Right lobe of liver (tissue), 6 donors: ENCODE measurements around the gene TMEM79. TPM values are rescaled to one million over a fixed set of nuclear protein-coding genes. Genes with fewer than 3 reads are reported as not detected.
A peak's percentile ranks its signal among the peaks of the same experiment; 100 is the strongest.

Source experiments
- ATAC-seq, 4 donors: fragments of 200-7000 bp; cut with Tn5 transposase; one replicate each; pipeline ENCODE4 v1.9.1; 2020; ENCODE audit warnings: mild to moderate bottlenecking in 4 of 4, moderate library complexity in 4 of 4
- DNase-seq, 3 donors: peaks; one replicate each; pipeline ENCODE4 v3.0.0-alpha.2; 2020
- H3K27ac ChIP-seq, 3 donors: fragments of 200-600 bp; one replicate each; pipeline ENCODE4 v1.8.0; 2022
- H3K27me3 ChIP-seq, 2 donors: fragments of 200-600 bp; one replicate each; pipeline ENCODE4 v1.8.0; 2022
- H3K36me3 ChIP-seq, 4 donors: fragments of 200-600 bp; sonication (generic) in 1 of 4; one replicate each; pipeline versions ENCODE4 v1.5.1 to v1.8.0; 2017 to 2022; ENCODE audit warnings: control low read depth in 1 of 4
- H3K4me1 ChIP-seq, 4 donors: fragments of 200-600 bp; sonication (generic) in 1 of 4; one replicate each; pipeline versions ENCODE4 v1.5.1 to v1.8.0; 2017 to 2022; ENCODE audit warnings: control low read depth in 1 of 4
- H3K4me3 ChIP-seq, 3 donors: fragments of 200-600 bp; one replicate each; pipeline ENCODE4 v1.8.0; 2022
- H3K9me3 ChIP-seq, 4 donors: fragments of 200-600 bp; sonication (generic) in 1 of 4; one replicate each; pipeline versions ENCODE4 v1.5.1 to v1.8.0; 2017 to 2022; ENCODE audit warnings: control low read depth in 1 of 4
- POLR2A ChIP-seq: fragments of 450-650 bp; IDR thresholded peaks from one replicate; pipeline ENCODE4 v1.6.1; 2017; ENCODE audit warnings: antibody characterized with exemption, mild to moderate bottlenecking
- WGBS: methylation state at CpG from one replicate; pipeline ENCODE4 v1.1.6; 2018; ENCODE audit warnings: low coverage, low lambda C conversion rate; ENCODE audit not compliant: insufficient coverage; ENCODE audit errors: missing lambda C conversion rate; 5-methylcytosine and 5-hydroxymethylcytosine counted together
- intact Hi-C, 2 donors: fragments of 100-400 bp; cut with DNase I; formaldehyde crosslinking; loops; one replicate each; pipeline versions ENCODE4 v1.11.2 to v1.14.1; 2022
- total RNA-seq, 6 experiments: library from RNA; depleted of rRNA in 2 of 6; stranded (reverse); fragments of >200 nt in 2 of 6; fragmentation: NEBNext Ultra II Directional in 3 of 6; extraction: Animal tissue kit (Norgen Biotek cat#: 25700) in 3 of 6; gene quantifications; one replicate each; pipeline versions ENCODE4 v1.1.0 to v1.2.4, GENCODE V29; 2016 to 2023
- TF ChIP-seq, protein P1 (sequence below), 4 donors: fragments of 200-600 bp in 3 of 4; fragments of 450-650 bp in 1 of 4; IDR thresholded peaks; one replicate each; pipeline versions ENCODE4 v1.5.1 to v1.8.0; 2016 to 2022; ENCODE audit warnings: antibody characterized with exemption in 4 of 4, mild to moderate bottlenecking in 2 of 4
- donor health status: DM: no; HTN: yes; CAD: no.
- donor health status: DM: no; HTN: no; CAD: no.
- donor health status: DM: no; HTN: no; CAD: no.
- donor health status: DM: no; HTN: yes; CAD: no.
- donor health status: DM: no; HTN: yes; CAD: no.

Gene TMEM79
- total RNA-seq, 6 experiments from 2014 or later, result 0.55 to 2.1 (median 1.5) TPM

DNA sequence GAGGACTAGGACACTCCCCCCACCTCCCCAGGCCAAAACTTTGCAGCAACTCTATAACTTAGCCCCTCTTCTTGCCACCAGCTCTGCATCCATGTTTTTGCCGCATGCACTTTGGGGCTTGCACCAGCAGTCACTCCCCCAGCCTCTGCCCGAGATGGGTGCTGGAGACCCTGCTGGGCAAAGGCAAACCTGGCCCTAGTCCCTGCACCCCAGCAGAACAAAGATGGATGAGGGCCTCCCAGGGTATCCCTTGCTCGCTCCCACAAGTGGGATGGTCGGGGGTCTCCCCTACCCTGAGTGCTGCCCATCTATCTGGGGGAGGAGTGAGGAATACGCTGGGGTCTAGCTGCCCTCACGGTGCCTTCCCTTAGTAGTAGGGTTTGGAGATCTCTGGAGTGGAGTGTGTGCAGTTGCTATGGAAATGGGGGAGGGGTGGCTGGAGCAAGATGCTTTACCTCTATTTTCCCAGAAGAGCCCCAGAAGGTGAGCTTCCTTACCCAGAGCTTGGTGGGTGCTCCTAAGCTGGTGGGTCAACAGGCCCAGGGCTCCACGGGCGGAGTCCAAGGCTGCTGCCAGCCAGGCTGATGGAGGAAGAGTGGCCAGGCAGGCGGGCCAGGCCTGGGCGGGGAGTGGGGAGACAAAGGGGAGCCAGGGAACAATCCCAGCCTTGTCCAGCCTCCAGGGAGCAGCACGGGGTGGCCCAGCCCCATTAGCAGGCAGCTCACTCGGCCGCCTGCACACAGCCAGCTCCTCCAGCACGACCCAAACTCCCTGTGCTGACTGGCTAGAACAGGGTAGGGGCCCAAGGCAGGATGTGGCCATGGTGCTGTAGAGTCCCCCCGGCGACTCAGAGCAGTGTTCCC, 36.4 kb upstream of the TMEM79 start, which contains the start of gene PAQR6:
TSS of gene PAQR6 (minus strand) at position 597 of the 863 bp plus-strand sequence. CDS start 1,325 bp downstream, outside the sequence.
- DNase-seq (no peak), ATAC-seq (peak; percentile 2 to 20 (median 9))
- intact Hi-C loops, result loop anchor here in 1 of 2 donors (10.0 kb wide), 1 partner anchor 113 kb away; no protein-coding TSS in a partner anchor
- Histone ChIP-seq H3K27ac (no peak within 1 kb of the TSS), H3K27me3 (no peaks in the 10 kb centered on the region), H3K9me3 (no peaks in the 10 kb centered on the region), H3K4me3 (no peak within 1 kb of the TSS), H3K36me3 (peaks cover 7 to 35% (median 17%) of the 10 kb centered on the region in 4 donors), H3K4me1 (peaks cover 0 to 10% (median 0%) of the 10 kb centered on the region in 4 donors)
- 57% methylated on average over 5 of the region's 16 CpGs for WGBS
- no peak for TF ChIP-seq POLR2A
- TF ChIP-seq, protein P1, sequence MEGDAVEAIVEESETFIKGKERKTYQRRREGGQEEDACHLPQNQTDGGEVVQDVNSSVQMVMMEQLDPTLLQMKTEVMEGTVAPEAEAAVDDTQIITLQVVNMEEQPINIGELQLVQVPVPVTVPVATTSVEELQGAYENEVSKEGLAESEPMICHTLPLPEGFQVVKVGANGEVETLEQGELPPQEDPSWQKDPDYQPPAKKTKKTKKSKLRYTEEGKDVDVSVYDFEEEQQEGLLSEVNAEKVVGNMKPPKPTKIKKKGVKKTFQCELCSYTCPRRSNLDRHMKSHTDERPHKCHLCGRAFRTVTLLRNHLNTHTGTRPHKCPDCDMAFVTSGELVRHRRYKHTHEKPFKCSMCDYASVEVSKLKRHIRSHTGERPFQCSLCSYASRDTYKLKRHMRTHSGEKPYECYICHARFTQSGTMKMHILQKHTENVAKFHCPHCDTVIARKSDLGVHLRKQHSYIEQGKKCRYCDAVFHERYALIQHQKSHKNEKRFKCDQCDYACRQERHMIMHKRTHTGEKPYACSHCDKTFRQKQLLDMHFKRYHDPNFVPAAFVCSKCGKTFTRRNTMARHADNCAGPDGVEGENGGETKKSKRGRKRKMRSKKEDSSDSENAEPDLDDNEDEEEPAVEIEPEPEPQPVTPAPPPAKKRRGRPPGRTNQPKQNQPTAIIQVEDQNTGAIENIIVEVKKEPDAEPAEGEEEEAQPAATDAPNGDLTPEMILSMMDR (IDR thresholded peaks at IDR 0.05), result no peak

DNA sequence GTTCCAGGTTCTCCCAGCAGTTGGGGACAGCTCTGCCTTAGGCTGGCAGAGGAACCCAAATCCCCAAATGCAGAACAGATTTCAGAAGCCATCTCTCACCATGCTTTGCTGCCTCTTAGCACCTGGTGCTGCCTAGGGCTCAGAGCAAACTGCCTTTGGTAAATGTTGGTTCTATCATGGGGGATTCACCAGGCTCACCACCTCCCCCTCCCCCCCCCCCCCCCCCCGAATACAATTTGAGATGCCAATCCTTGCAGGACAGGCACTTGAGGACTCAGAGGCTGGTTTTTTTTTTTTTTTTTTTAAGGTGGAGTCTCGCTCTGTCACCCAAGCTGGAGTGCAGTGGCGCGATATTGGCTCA, 35.8 kb upstream of the TMEM79 start:
- no peak for TF ChIP-seq POLR2A
- TF ChIP-seq, protein P1 (IDR thresholded peaks at IDR 0.05), result no peak
- Histone ChIP-seq H3K36me3 (peaks cover 10 to 41% (median 20%) of the 10 kb centered on the region in 4 donors), H3K9me3 (no peaks in the 10 kb centered on the region), H3K27me3 (no peaks in the 10 kb centered on the region), H3K4me1 (peaks cover 0 to 10% (median 0%) of the 10 kb centered on the region in 4 donors), H3K4me3 (no peak overlapping the region), H3K27ac (no peak overlapping the region)
- intact Hi-C loops, result loop anchor here in 1 of 2 donors (10.0 kb wide), 1 partner anchor 114 kb away; no protein-coding TSS in a partner anchor
- 13% methylated on average over 1 of the region's 4 CpGs for WGBS
- ATAC-seq, result no peak
- no peak for DNase-seq

DNA sequence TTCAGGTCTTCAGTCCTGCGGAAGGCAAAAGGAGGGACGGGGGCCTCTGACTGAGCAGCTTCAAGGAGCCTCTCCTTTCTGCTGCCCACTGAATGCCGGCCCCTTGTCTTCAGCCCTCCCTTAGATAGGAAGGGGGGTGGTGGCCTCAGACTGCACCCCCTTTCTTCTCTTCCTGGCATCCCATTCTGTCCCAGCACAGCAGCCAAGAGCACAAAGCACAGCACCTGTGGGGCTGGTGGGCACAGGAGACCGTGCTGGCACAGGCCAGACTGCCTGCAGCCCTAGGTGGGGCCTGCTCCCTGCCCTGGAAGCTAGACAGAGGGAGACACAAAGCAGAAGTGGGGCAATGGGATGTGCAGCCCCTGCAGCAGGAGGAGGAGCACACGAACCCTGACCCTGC, 34.5 kb upstream of the TMEM79 start:
- no peak overlapping the region for H3K4me3 ChIP-seq
- 100% methylated on average over 1 of the region's 5 CpGs for WGBS
- no peak for ATAC-seq
- H3K36me3 ChIP-seq, result peaks cover 10 to 53% (median 25%) of the 10 kb centered on the region in 4 donors
- DNase-seq, result no peak
- no peaks in the 10 kb centered on the region for H3K9me3 ChIP-seq
- TF ChIP-seq POLR2A, result no peak
- TF ChIP-seq, protein P1 (IDR thresholded peaks at IDR 0.05), result no peak
- H3K27ac ChIP-seq, result no peak overlapping the region
- intact Hi-C loops, result loop anchor here in 1 of 2 donors (10.0 kb wide), 1 partner anchor 115 kb away; no protein-coding TSS in a partner anchor
- H3K4me1 ChIP-seq, result peaks cover 0 to 10% (median 0%) of the 10 kb centered on the region in 4 donors
- no peaks in the 10 kb centered on the region for H3K27me3 ChIP-seq

DNA sequence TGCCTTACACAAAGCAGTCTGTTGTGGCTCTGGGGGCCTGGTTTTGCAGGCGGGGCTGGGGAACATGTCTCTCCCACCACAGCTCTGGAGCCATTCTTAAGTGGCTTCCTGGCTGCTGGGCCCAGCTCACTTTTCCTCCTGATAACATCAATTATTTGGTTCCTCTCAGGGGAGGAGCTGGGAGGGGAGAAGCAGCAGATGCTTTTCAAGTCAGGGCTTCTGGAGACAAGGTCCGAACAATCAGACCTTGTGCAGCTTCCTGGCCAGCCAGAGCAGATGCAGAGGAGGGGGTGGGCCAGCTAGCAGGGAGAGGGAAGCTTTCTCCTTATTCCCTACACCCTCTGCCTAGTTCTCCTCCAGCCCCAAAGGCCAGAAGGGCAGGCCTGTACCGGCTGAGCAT, 32.6 kb upstream of the TMEM79 start:
- H3K27ac ChIP-seq, result no peak overlapping the region
- DNase-seq, result no peak
- H3K4me3 ChIP-seq, result no peak overlapping the region
- intact Hi-C loops, result no loop called here
- H3K9me3 ChIP-seq, result no peaks in the 10 kb centered on the region
- 80% methylated on average over 2 of the region's 3 CpGs for WGBS
- H3K27me3 ChIP-seq, result no peaks in the 10 kb centered on the region
- TF ChIP-seq, protein P1 (IDR thresholded peaks at IDR 0.05), result no peak
- no peak for TF ChIP-seq POLR2A
- peaks cover 12 to 65% (median 30%) of the 10 kb centered on the region in 4 donors for H3K36me3 ChIP-seq
- H3K4me1 ChIP-seq, result no peaks in the 10 kb centered on the region
- ATAC-seq, result no peak
